ENCODE data around the gene STX10. TPM values are rescaled to one million over a fixed set of nuclear protein-coding genes. Genes with fewer than 3 reads are reported as not detected.

The STX10 gene
- total and polyA plus RNA-seq, 9 of the 15 experiments (the other 6 are each of a cell fraction or from before 2014, with no cell fraction given), result 0.51 to 66.3 (median 31.0) TPM

GRCh38 chr19:13102416-13102665 is 47.8 kb downstream of the STX10 start (continued):
- TF ChIP-seq ATF6 (CRISPR knock-in tag; IDR thresholded peaks at IDR 0.05) (peak; percentile 79; the same call in 1 of the 2 replicates), PHF20 (IDR thresholded peaks at IDR 0.05; ENCODE audit: partially characterized antibody) (no peak), PHF8 (IDR thresholded peaks at IDR 0.05; ENCODE audit: borderline replicate concordance, low read length) (peak; percentile 77; the same call in 1 of the 2 replicates), ZNF740 (CRISPR knock-in tag; IDR thresholded peaks at IDR 0.05) (0 out of 2 replicates have a peak, but pooled peaks have one; percentile 44), ZNF740 (tag; IDR thresholded peaks at IDR 0.05) (no peak), ZNF12 (CRISPR knock-in tag; IDR thresholded peaks at IDR 0.05) (peak; percentile 21; the same call in 1 of the 2 replicates), BRD9 (IDR thresholded peaks at IDR 0.05; ENCODE audit: low read depth, partially characterized antibody) (peak; percentile 29), HDGF (IDR thresholded peaks at IDR 0.05) (peak; percentile 45; the same call in 1 of the 2 replicates), ZNF316 (IDR thresholded peaks at IDR 0.05) (no peak), LCOR (CRISPR knock-in tag; IDR thresholded peaks at IDR 0.05) (peak; percentile 6; the same call in 1 of the 2 replicates), HCFC1 (IDR thresholded peaks at IDR 0.05; ENCODE audit: low read depth, low read length) (peak; percentile 33; the same call in 1 of the 2 replicates), CHD2 (IDR thresholded peaks at IDR 0.05; ENCODE audit: low read depth, low read length) (peak; percentile 96), ARID3A (IDR thresholded peaks at IDR 0.05; ENCODE audit: borderline replicate concordance, low read depth, low read length) (no peak), CREB1 (IDR thresholded peaks at IDR 0.05) (no peak), CREB1 (CRISPR knock-in tag; IDR thresholded peaks at IDR 0.05) (0 out of 2 replicates have a peak, but pooled peaks have one; percentile 56), FOXP1 (CRISPR knock-in tag; IDR thresholded peaks at IDR 0.05) (peak; percentile 27; the same call in 1 of the 2 replicates), ARID4B (CRISPR knock-in tag; IDR thresholded peaks at IDR 0.05) (peak; percentile 66; the same call in 1 of the 2 replicates), SMAD3 (CRISPR knock-in tag; conservative IDR thresholded peaks at IDR 0.05) (no peak), ZNF24 (IDR thresholded peaks at IDR 0.05) (peak; percentile 97), SUPT5H (IDR thresholded peaks at IDR 0.05) (peak; percentile 85), FOXA3 (CRISPR knock-in tag; conservative IDR thresholded peaks at IDR 0.05 in 1 of 2, IDR thresholded peaks at IDR 0.05 in 1 of 2) (0 out of 4 replicates have a peak, but pooled peaks of 1 of the 2 experiments have one; percentile 5), MAFF (IDR thresholded peaks at IDR 0.05; ENCODE audit: low read length) (no peak)

Data from K562 (cell line).